Suprapubic skin (tissue), 4 donors: ENCODE measurements around the gene NTN1.

Experiments
- POLR2A ChIP-seq, 2 donors: fragments of 450-650 bp; IDR thresholded peaks; one replicate each; pipeline ENCODE4 v1.6.1; 2017; ENCODE audit warnings: antibody characterized with exemption in 2 of 2, mild to moderate bottlenecking in 2 of 2, moderate library complexity in 2 of 2
- POLR2AphosphoS5 ChIP-seq, 3 donors: sonication (generic); formaldehyde crosslinking; IDR thresholded peaks; one replicate each; pipeline ENCODE4 v1.6.1; 2017; ENCODE audit warnings: antibody characterized with exemption in 3 of 3
- TF ChIP-seq, protein P1 (sequence below), 2 donors: fragments of 200-600 bp in 1 of 2; fragments of 450-650 bp in 1 of 2; sonication (generic) in 1 of 2; IDR thresholded peaks; one replicate each; pipeline ENCODE4 v1.5.1; 2016 to 2019; ENCODE audit warnings: antibody characterized with exemption in 2 of 2, mild to moderate bottlenecking in 1 of 2, moderate library complexity in 1 of 2

DNA sequence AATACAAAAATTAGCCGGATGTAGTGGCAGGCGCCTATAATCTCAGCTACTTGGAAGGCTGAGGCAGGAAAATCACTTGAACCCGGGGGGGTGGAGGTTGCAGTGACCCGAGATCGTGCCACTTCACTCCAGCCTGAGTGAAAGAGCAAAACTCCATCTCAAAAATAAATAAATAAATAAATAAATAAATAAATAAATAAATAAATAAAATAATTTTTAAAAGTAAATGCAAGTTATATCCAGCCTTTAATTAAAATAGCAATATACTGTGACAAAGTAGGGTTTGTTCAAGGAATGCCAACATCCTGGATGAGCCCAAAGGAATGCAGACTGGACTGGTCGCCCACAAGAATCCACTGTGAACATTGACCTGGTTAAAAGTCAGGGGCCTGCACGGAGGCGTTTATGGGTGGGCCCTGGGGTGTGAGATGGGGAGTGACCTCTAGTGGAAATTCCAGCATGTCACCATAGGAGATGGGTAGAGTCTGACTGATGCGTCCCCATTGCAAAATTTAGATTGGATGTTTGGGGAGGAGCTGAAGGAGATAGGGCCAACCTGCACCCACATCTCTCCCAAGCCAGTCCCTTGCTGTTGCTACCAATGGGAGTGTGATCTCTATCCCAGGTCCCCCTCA, 46.1 kb upstream of the NTN1 start:
- TF ChIP-seq, protein P1, sequence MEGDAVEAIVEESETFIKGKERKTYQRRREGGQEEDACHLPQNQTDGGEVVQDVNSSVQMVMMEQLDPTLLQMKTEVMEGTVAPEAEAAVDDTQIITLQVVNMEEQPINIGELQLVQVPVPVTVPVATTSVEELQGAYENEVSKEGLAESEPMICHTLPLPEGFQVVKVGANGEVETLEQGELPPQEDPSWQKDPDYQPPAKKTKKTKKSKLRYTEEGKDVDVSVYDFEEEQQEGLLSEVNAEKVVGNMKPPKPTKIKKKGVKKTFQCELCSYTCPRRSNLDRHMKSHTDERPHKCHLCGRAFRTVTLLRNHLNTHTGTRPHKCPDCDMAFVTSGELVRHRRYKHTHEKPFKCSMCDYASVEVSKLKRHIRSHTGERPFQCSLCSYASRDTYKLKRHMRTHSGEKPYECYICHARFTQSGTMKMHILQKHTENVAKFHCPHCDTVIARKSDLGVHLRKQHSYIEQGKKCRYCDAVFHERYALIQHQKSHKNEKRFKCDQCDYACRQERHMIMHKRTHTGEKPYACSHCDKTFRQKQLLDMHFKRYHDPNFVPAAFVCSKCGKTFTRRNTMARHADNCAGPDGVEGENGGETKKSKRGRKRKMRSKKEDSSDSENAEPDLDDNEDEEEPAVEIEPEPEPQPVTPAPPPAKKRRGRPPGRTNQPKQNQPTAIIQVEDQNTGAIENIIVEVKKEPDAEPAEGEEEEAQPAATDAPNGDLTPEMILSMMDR (IDR thresholded peaks at IDR 0.05), result no peak
- TF ChIP-seq POLR2A (IDR thresholded peaks at IDR 0.05) (no peak), POLR2AphosphoS5 (IDR thresholded peaks at IDR 0.05) (no peak)
